Measurements from ENCODE around the gene ZNF154. TPM values are rescaled to one million over a fixed set of nuclear protein-coding genes. Genes with fewer than 3 reads are reported as not detected.

The ZNF154 gene
- total RNA-seq (2014; rRNA removed) (0.46 TPM in 1 of 2 replicates, not detected in the other), Bru-seq, nascent RNA (percentile 28 among the genes with signal in this experiment), BruChase-seq, experiment 1, labeled RNA remaining after a 6-hour chase (percentile 47 among the genes with signal in this experiment), BruChase-seq, experiment 2, labeled RNA remaining after a 2-hour chase (percentile 47 among the genes with signal in this experiment)
- long read RNA-seq, partial matches to known transcripts = 0 of 1 reads
- long read RNA-seq, other reads (novel, unspliced or antisense) = 1 of 1 reads

- no peak within 1 kb of the TSS for H2AFZ ChIP-seq (ENCODE audit: low read length)
- H3K9me3 ChIP-seq (ENCODE audit: low read length) = 0 out of 2 replicates have a peak, but pooled peaks cover 3% of the 10 kb centered on the region
- H4K20me1 ChIP-seq (ENCODE audit: low read length) = no peaks in the 10 kb centered on the region
- POLR2A ChIA-PET (ENCODE audit: unreplicated experiment) = no interaction called here
- no peak within 1 kb of the TSS for H3K4me3 ChIP-seq (ENCODE audit: low read length)
- no peak within 1 kb of the TSS for H3K9ac ChIP-seq (ENCODE audit: low read length)
- H3K27ac ChIP-seq (ENCODE audit: low read length) = no peak within 1 kb of the TSS
- TF ChIP-seq, protein P1, sequence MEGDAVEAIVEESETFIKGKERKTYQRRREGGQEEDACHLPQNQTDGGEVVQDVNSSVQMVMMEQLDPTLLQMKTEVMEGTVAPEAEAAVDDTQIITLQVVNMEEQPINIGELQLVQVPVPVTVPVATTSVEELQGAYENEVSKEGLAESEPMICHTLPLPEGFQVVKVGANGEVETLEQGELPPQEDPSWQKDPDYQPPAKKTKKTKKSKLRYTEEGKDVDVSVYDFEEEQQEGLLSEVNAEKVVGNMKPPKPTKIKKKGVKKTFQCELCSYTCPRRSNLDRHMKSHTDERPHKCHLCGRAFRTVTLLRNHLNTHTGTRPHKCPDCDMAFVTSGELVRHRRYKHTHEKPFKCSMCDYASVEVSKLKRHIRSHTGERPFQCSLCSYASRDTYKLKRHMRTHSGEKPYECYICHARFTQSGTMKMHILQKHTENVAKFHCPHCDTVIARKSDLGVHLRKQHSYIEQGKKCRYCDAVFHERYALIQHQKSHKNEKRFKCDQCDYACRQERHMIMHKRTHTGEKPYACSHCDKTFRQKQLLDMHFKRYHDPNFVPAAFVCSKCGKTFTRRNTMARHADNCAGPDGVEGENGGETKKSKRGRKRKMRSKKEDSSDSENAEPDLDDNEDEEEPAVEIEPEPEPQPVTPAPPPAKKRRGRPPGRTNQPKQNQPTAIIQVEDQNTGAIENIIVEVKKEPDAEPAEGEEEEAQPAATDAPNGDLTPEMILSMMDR (conservative IDR thresholded peaks at IDR 0.05; ENCODE audit: low read depth, low read length) = no peak
- TF ChIP-seq EZH2phosphoT487 (IDR thresholded peaks at IDR 0.05; ENCODE audit: borderline replicate concordance, low read length) = no peak
- TF ChIP-seq EZH2 (IDR thresholded peaks at IDR 0.05; ENCODE audit: low read length, unreplicated experiment) = no peak
- H3K79me2 ChIP-seq (ENCODE audit: low read length) = no peaks in the 10 kb centered on the region
- H3K4me1 ChIP-seq (ENCODE audit: insufficient read depth, low read length) = no peaks in the 10 kb centered on the region
- peaks cover 17% of the 10 kb centered on the region; the same call in 1 of the 2 replicates for H3K36me3 ChIP-seq (ENCODE audit: low read depth, low read length)
- ATAC-seq = no peak
- CTCF ChIA-PET = no interaction called here
- intact Hi-C loops (cut with micrococcal nuclease) = no loop called here
- no peaks in the 10 kb centered on the region for H3F3A ChIP-seq (ENCODE audit: low read length, unreplicated experiment)
- no peaks in the 10 kb centered on the region for H3K27me3 ChIP-seq (ENCODE audit: low read length)
- DNase-seq = no peak
- H3K9me2 ChIP-seq (replicated peaks; ENCODE audit: low read length) = no peaks in the 10 kb centered on the region
- H3K4me2 ChIP-seq (ENCODE audit: low read length) = no peak within 1 kb of the TSS
- no TSS peak for BruUV-seq (replicated peaks)
Observed at GRCh38 chr19:57708641-57709361, at the start of gene ZNF154. Gene ZNF154 (minus strand): TSS chr19:57709204. CDS start chr19:57708971, 233 bp downstream.

- Histone ChIP-seq H3K27ac (ENCODE audit: low read length) (no peak overlapping the region), H3K79me2 (ENCODE audit: low read length) (no peaks in the 10 kb centered on the region), H3K27me3 (ENCODE audit: low read length) (no peaks in the 10 kb centered on the region), H2AFZ (ENCODE audit: low read length) (no peak overlapping the region), H3K4me2 (ENCODE audit: low read length) (no peak overlapping the region), H3F3A (ENCODE audit: low read length, unreplicated experiment) (no peaks in the 10 kb centered on the region), H3K36me3 (ENCODE audit: low read depth, low read length) (peaks cover 65% of the 10 kb centered on the region), H4K20me1 (ENCODE audit: low read length) (no peaks in the 10 kb centered on the region), H3K9ac (ENCODE audit: low read length) (no peak overlapping the region), H3K4me3 (ENCODE audit: low read length) (no peak overlapping the region), H3K4me1 (ENCODE audit: insufficient read depth, low read length) (no peaks in the 10 kb centered on the region), H3K9me2 (replicated peaks; ENCODE audit: low read length) (no peaks in the 10 kb centered on the region), H3K9me3 (ENCODE audit: low read length) (peaks cover 6% of the 10 kb centered on the region)
- no peak for TF ChIP-seq EZH2 (IDR thresholded peaks at IDR 0.05; ENCODE audit: low read length, unreplicated experiment)
- ChIA-PET POLR2A (ENCODE audit: unreplicated experiment) (no interaction called here), CTCF (no interaction called here)
- ATAC-seq (no peak), DNase-seq (no peak)
- intact Hi-C loops (cut with micrococcal nuclease) = no loop called here
- no TSS peak for BruUV-seq (replicated peaks)
Observed at GRCh38 chr19:57757941-57758340, 48.9 kb upstream of the ZNF154 start.

DNA sequence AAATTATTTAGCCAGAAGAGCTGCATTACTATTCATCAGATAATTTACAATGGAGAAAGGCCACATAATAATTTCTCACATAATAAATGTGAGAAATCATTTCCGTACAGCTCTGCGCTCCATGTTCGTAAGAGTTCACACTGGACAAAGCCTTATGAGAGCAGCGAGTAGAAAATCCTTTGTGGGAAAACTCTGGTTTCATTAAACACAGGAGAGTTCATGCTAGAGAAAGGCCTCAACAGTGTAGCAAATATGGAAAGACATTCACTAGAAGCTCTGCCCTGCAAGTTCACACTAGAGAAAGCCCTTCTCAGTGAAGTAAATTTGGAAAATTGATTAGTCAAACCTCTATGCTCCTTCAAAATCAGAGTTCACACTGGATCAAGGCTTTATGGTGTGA lies 46.0 kb upstream of the ZNF154 start:
- ATAC-seq (no peak), DNase-seq (no peak)
- Histone ChIP-seq H2AFZ (ENCODE audit: low read length) (no peak overlapping the region), H3K79me2 (ENCODE audit: low read length) (peaks cover 5% of the 10 kb centered on the region; the same call in 1 of the 2 replicates), H3K9me3 (ENCODE audit: low read length) (peaks cover 14% of the 10 kb centered on the region), H3K27me3 (ENCODE audit: low read length) (no peaks in the 10 kb centered on the region), H3K9ac (ENCODE audit: low read length) (no peak overlapping the region), H3K4me2 (ENCODE audit: low read length) (no peak overlapping the region), H3K27ac (ENCODE audit: low read length) (no peak overlapping the region), H4K20me1 (ENCODE audit: low read length) (no peaks in the 10 kb centered on the region), H3K4me3 (ENCODE audit: low read length) (no peak overlapping the region), H3F3A (ENCODE audit: low read length, unreplicated experiment) (no peaks in the 10 kb centered on the region), H3K9me2 (replicated peaks; ENCODE audit: low read length) (no peaks in the 10 kb centered on the region), H3K36me3 (ENCODE audit: low read depth, low read length) (peaks cover 90% of the 10 kb centered on the region), H3K4me1 (ENCODE audit: insufficient read depth, low read length) (no peaks in the 10 kb centered on the region)
- intact Hi-C loops (cut with micrococcal nuclease) = no loop called here
- ChIA-PET CTCF (no interaction called here), POLR2A (ENCODE audit: unreplicated experiment) (no interaction called here)
- no peak for TF ChIP-seq EZH2phosphoT487 (IDR thresholded peaks at IDR 0.05; ENCODE audit: borderline replicate concordance, low read length)
- no peak for TF ChIP-seq EZH2 (IDR thresholded peaks at IDR 0.05; ENCODE audit: low read length, unreplicated experiment)
- TF ChIP-seq, protein P1 (conservative IDR thresholded peaks at IDR 0.05; ENCODE audit: low read depth, low read length) = no peak
- BruUV-seq (replicated peaks) = no TSS peak

Measured in PC-3 (cell line).